Activated CD4-positive, alpha-beta T cell treated with anti-CD3 and anti-CD28 coated beads for 36 hours (primary cell): ENCODE results near the gene TIMM44. TPM values are rescaled to one million over a fixed set of nuclear protein-coding genes. Genes with fewer than 3 reads are reported as not detected.

ENCODE experiments used
- ATAC-seq: fragments of 200-7000 bp; cut with Tn5 transposase; one replicate; pipeline ENCODE4 v1.10.0; 2021; ENCODE audit warnings: mild to moderate bottlenecking, moderate library complexity
- CTCF ChIA-PET: fragments of 350-600 bp; sonication (Branson Sonifier 250); formaldehyde crosslinking; loops from one replicate; lab custom pipeline; 2021; ENCODE audit warnings: antibody characterized with exemption; lab: Charles Lee
- POLR2A ChIA-PET: fragments of 350-600 bp; sonication (Branson Sonifier 250); formaldehyde crosslinking; loops from one replicate; lab custom pipeline; 2021; ENCODE audit warnings: antibody characterized with exemption, inconsistent platforms; lab: Charles Lee
- DNase-seq: peaks from one replicate; pipeline ENCODE4 v3.0.0-alpha.2; 2020
- H3K27ac Mint-ChIP-seq: one replicate; pipeline ENCODE4 v1.8.0; 2021; ENCODE audit warnings: mixed read lengths
- H3K27me3 Mint-ChIP-seq: one replicate; pipeline ENCODE4 v1.8.0; 2021; ENCODE audit warnings: mixed read lengths
- H3K36me3 Mint-ChIP-seq: one replicate; pipeline ENCODE4 v1.8.0; 2021; ENCODE audit warnings: low read depth, mixed read lengths
- H3K4me1 Mint-ChIP-seq: one replicate; pipeline ENCODE4 v1.8.0; 2021; ENCODE audit warnings: mixed read lengths
- H3K4me3 Mint-ChIP-seq: one replicate; pipeline ENCODE4 v1.8.0; 2021; ENCODE audit warnings: mild to moderate bottlenecking, moderate library complexity, mixed read lengths
- H3K9me3 Mint-ChIP-seq: one replicate; pipeline ENCODE4 v1.8.0; 2021; ENCODE audit warnings: low read depth, mixed read lengths
- intact Hi-C, 2 experiments: fragments of 100-400 bp; cut with DNase I in 1 of 2; cut with micrococcal nuclease in 1 of 2; formaldehyde crosslinking; loops; one replicate each; pipeline versions ENCODE4 v1.14.2 to v1.15.1; 2022 to 2024; cut with DNase I, micrococcal nuclease
- total RNA-seq, 2 experiments: library from RNA; stranded (reverse); gene quantifications; one replicate each; pipeline ENCODE4 v1.2.3, GENCODE V29; 2021

Gene TIMM44
- total RNA-seq, 2 experiments from 2014 or later: 80.4 to 84.0 TPM

- no peaks in the 10 kb centered on the region for H3K9me3 Mint-ChIP-seq
- H3K4me3 Mint-ChIP-seq: no peak overlapping the region
- no peaks in the 10 kb centered on the region for H3K36me3 Mint-ChIP-seq
- ChIA-PET CTCF (interaction anchor here (1.2 kb wide), 1 partner anchor 17 kb away, joined by 4 read pairs; no protein-coding TSS in a partner anchor), POLR2A (no interaction called here)
- peak; percentile 61 for ATAC-seq
- peaks cover under 1% of the 10 kb centered on the region for H3K27me3 Mint-ChIP-seq
- H3K27ac Mint-ChIP-seq: no peak overlapping the region
- DNase-seq: peak; percentile 40
- intact Hi-C loops: no loop called here
- H3K4me1 Mint-ChIP-seq: no peaks in the 10 kb centered on the region
Observed at GRCh38 chr19:7879836-7880235, 63.6 kb downstream of the TIMM44 start.

- no peak overlapping the region for H3K4me3 Mint-ChIP-seq
- intact Hi-C loops: no loop called here
- no peaks in the 10 kb centered on the region for H3K9me3 Mint-ChIP-seq
- H3K4me1 Mint-ChIP-seq: peaks cover 3% of the 10 kb centered on the region
- POLR2A ChIA-PET: no interaction called here
- ATAC-seq: peak; percentile 57
- H3K36me3 Mint-ChIP-seq: no peaks in the 10 kb centered on the region
- no peak overlapping the region for H3K27ac Mint-ChIP-seq
- CTCF ChIA-PET: interaction anchor here (1.2 kb wide), 1 partner anchor 17 kb away, joined by 4 read pairs; no protein-coding TSS in a partner anchor
- DNase-seq: peak; percentile 44
- peaks cover 3% of the 10 kb centered on the region for H3K27me3 Mint-ChIP-seq
Observed at GRCh38 chr19:7879111-7879807, 64.2 kb downstream of the TIMM44 start.

GRCh38 chr19:7877249-7877836, 66.1 kb downstream of the TIMM44 start:
- CTCF ChIA-PET: interaction anchor here (0.6 to 0.7 kb wide), 2 partner anchors 25 to 66 kb away, joined by 3 read pairs; partner anchors contain the start of gene TIMM44
- POLR2A ChIA-PET: no interaction called here
- no peak for ATAC-seq
- intact Hi-C loops: no loop called here
- peaks cover 11% of the 10 kb centered on the region for H3K27me3 Mint-ChIP-seq
- no peaks in the 10 kb centered on the region for H3K9me3 Mint-ChIP-seq
- H3K36me3 Mint-ChIP-seq: no peaks in the 10 kb centered on the region
- peaks cover 10% of the 10 kb centered on the region for H3K4me1 Mint-ChIP-seq
- DNase-seq: no peak
- H3K4me3 Mint-ChIP-seq: no peak overlapping the region
- H3K27ac Mint-ChIP-seq: no peak overlapping the region

Other genes with a start within 250 kb of the TIMM44 start
- gene FCER2, start 241.5 kb downstream of the TIMM44 start, total RNA-seq: 1 to 10 TPM; 2.6 to 3.5 TPM
- gene CLEC4G, start 211.6 kb downstream of the TIMM44 start, total RNA-seq: not detected
- not detected for gene CD209, start 196.1 kb downstream of the TIMM44 start, total RNA-seq
- not detected for gene CLEC4M, start 180.4 kb downstream of the TIMM44 start, total RNA-seq
- 1 to 10 TPM; 4.8 to 5.9 TPM for gene EVI5L, start 113.4 kb downstream of the TIMM44 start, total RNA-seq
- under 1 TPM; 0.09 to 0.14 TPM for gene PRR36, start 69.3 kb downstream of the TIMM44 start, total RNA-seq
- not detected for gene LRRC8E, start 55.2 kb downstream of the TIMM44 start, total RNA-seq
- 10 to 100 TPM; 32.2 to 33.7 TPM for gene MAP2K7, start 39.8 kb downstream of the TIMM44 start, total RNA-seq
- 1 to 10 TPM; 2.6 to 3.2 TPM for gene TGFBR3L, start 28.8 kb downstream of the TIMM44 start, total RNA-seq
- 10 to 100 TPM; 14.6 to 16.2 TPM for gene SNAPC2, start 23.3 kb downstream of the TIMM44 start, total RNA-seq
- gene CTXN1, start 17.5 kb downstream of the TIMM44 start, total RNA-seq: under 1 TPM; 0.47 to 0.82 TPM
- gene ELAVL1, start 62.0 kb upstream of the TIMM44 start, total RNA-seq: 100 to 1,000 TPM; 149 to 184 TPM
- under 1 TPM in 1 of 2 experiments, not detected in 1; 0.26 TPM for gene CCL25, start 109.1 kb upstream of the TIMM44 start, total RNA-seq
- not detected for gene FBN3, start 205.9 kb upstream of the TIMM44 start, total RNA-seq